HG02852 (cell line): ENCODE results near the gene SSTR5.
"Not testable (repeated sequence)": the region's sequence is repeated elsewhere in the genome, so short reads cannot be mapped to it uniquely, and the experiment has no call there.

ENCODE experiments used
- ATAC-seq: cut with Tn5 transposase; IDR thresholded peaks from one replicate; pipeline ENCODE4 v1.9.1; 2021; ENCODE audit warnings: mild to moderate bottlenecking, moderate library complexity; ENCODE audit not compliant: unreplicated experiment

Gene SSTR5

GRCh38 chr16:1072526-1073261 is at the start of gene SSTR5:
TSS of gene SSTR5 (plus strand) at chr16:1072747. CDS start at chr16:1078869, 6,122 bp downstream.
- ATAC-seq = no peak

- no peak for ATAC-seq
Measured at GRCh38 chr16:1024138-1024537, 48.4 kb upstream of the SSTR5 start.

GRCh38 chr16:1025183-1025809 is 47.3 kb upstream of the SSTR5 start:
- not testable (repeated sequence) for ATAC-seq

GRCh38 chr16:1026057-1026783 is 46.3 kb upstream of the SSTR5 start:
- ATAC-seq = no peak

GRCh38 chr16:1026784-1027500 is 45.6 kb upstream of the SSTR5 start:
- ATAC-seq = no peak

GRCh38 chr16:1027501-1027815 is 45.1 kb upstream of the SSTR5 start:
- ATAC-seq = no peak

- ATAC-seq = no peak
Measured at GRCh38 chr16:1028056-1028455, 44.5 kb upstream of the SSTR5 start.

GRCh38 chr16:1028524-1029258 is 43.9 kb upstream of the SSTR5 start:
- ATAC-seq = no peak

- no peak for ATAC-seq
Measured at GRCh38 chr16:1029259-1029545, 43.3 kb upstream of the SSTR5 start.

- ATAC-seq = no peak
Measured at GRCh38 chr16:1030473-1030901, 42.1 kb upstream of the SSTR5 start.

GRCh38 chr16:1031666-1032065 is 40.9 kb upstream of the SSTR5 start:
- ATAC-seq = no peak

- no peak for ATAC-seq
Measured at GRCh38 chr16:1032607-1033006, 39.9 kb upstream of the SSTR5 start.

GRCh38 chr16:1033128-1033679 is 39.3 kb upstream of the SSTR5 start:
- ATAC-seq = no peak

- no peak for ATAC-seq
Measured at GRCh38 chr16:1034230-1035065, 38.1 kb upstream of the SSTR5 start.

GRCh38 chr16:1035066-1035415 is 37.5 kb upstream of the SSTR5 start:
- no peak for ATAC-seq

GRCh38 chr16:1036166-1036565 is 36.4 kb upstream of the SSTR5 start:
- no peak for ATAC-seq

GRCh38 chr16:1036726-1037393 is 35.7 kb upstream of the SSTR5 start:
- no peak for ATAC-seq

- no peak for ATAC-seq
Measured at GRCh38 chr16:1037394-1038257, 34.9 kb upstream of the SSTR5 start.
